BE2C (cell line): ENCODE results near the gene PARD3.
A peak's percentile ranks its signal among the peaks of the same experiment; 100 is the strongest.

ENCODE experiments used
- DNase-seq: peaks from one replicate; pipeline ENCODE4 v3.0.0-alpha.2; 2020
- H3K27me3 ChIP-seq: fragments of 250-450 bp; sonication (Bioruptor Pico); 2 replicates; pipeline ENCODE4 v1.5.1; 2020; ENCODE audit warnings: mild to moderate bottlenecking
- H3K36me3 ChIP-seq: fragments of 250-450 bp; sonication (Bioruptor Pico); 2 replicates; pipeline ENCODE4 v1.5.1; 2020; ENCODE audit warnings: mild to moderate bottlenecking
- H3K4me1 ChIP-seq: fragments of 250-450 bp; sonication (Bioruptor Pico); 2 replicates; pipeline ENCODE4 v1.5.1; 2020
- H3K4me3 ChIP-seq: 2 replicates; pipeline ENCODE4 v1.5.1; 2011; ENCODE audit warnings: low read depth, low read length
- H3K9me3 ChIP-seq: fragments of 250-450 bp; sonication (Bioruptor Pico); 2 replicates; pipeline ENCODE4 v1.5.1; 2020
- CTCF ChIP-seq: IDR thresholded peaks from 2 replicates; pipeline ENCODE4 v1.5.1; 2012; ENCODE audit warnings: mild to moderate bottlenecking, low read depth, low read length

PARD3 gene

GRCh38 chr10:34677591-34677990, 137.5 kb downstream of the PARD3 start:
- no peak for DNase-seq

GRCh38 chr10:34677132-34677531, 138.0 kb downstream of the PARD3 start:
- no peak for TF ChIP-seq CTCF
- Histone ChIP-seq H3K36me3 (no peaks in the 10 kb centered on the region), H3K27me3 (no peaks in the 10 kb centered on the region), H3K4me1 (no peaks in the 10 kb centered on the region), H3K9me3 (no peaks in the 10 kb centered on the region), H3K4me3 (no peak overlapping the region)
- DNase-seq: no peak

More at GRCh38 chr10:34677591-34677990, 137.5 kb downstream of the PARD3 start:
- H3K9me3 ChIP-seq: no peaks in the 10 kb centered on the region
- TF ChIP-seq CTCF: peak; percentile 41
- H3K4me3 ChIP-seq: no peak overlapping the region
- no peaks in the 10 kb centered on the region for H3K4me1 ChIP-seq
- no peaks in the 10 kb centered on the region for H3K36me3 ChIP-seq
- no peaks in the 10 kb centered on the region for H3K27me3 ChIP-seq

GRCh38 chr10:34674176-34674575, 140.9 kb downstream of the PARD3 start:
- H3K4me1 ChIP-seq: no peaks in the 10 kb centered on the region
- TF ChIP-seq CTCF: no peak
- no peak for DNase-seq
- H3K36me3 ChIP-seq: no peaks in the 10 kb centered on the region
- H3K4me3 ChIP-seq: no peak overlapping the region
- H3K27me3 ChIP-seq: no peaks in the 10 kb centered on the region
- no peaks in the 10 kb centered on the region for H3K9me3 ChIP-seq

- no peak for DNase-seq
- no peaks in the 10 kb centered on the region for H3K9me3 ChIP-seq
- H3K27me3 ChIP-seq: no peaks in the 10 kb centered on the region
- no peak for TF ChIP-seq CTCF
- no peaks in the 10 kb centered on the region; the same call in 1 of the 2 replicates for H3K4me1 ChIP-seq
- no peaks in the 10 kb centered on the region for H3K36me3 ChIP-seq
- no peak overlapping the region for H3K4me3 ChIP-seq
Measured at GRCh38 chr10:34670081-34670480, 145.0 kb downstream of the PARD3 start.

- H3K4me3 ChIP-seq: no peak overlapping the region
- DNase-seq: no peak
- no peaks in the 10 kb centered on the region; the same call in 1 of the 2 replicates for H3K4me1 ChIP-seq
- no peak for TF ChIP-seq CTCF
- no peaks in the 10 kb centered on the region for H3K36me3 ChIP-seq
- H3K9me3 ChIP-seq: no peaks in the 10 kb centered on the region
- H3K27me3 ChIP-seq: no peaks in the 10 kb centered on the region
Measured at GRCh38 chr10:34669079-34669478, 146.0 kb downstream of the PARD3 start.

- no peak for TF ChIP-seq CTCF
- no peak for DNase-seq
- H3K36me3 ChIP-seq: no peaks in the 10 kb centered on the region
Measured at GRCh38 chr10:34667177-34667576, 147.9 kb downstream of the PARD3 start.

More at GRCh38 chr10:34667177-34667576, 147.9 kb downstream of the PARD3 start:
- H3K27me3 ChIP-seq: no peaks in the 10 kb centered on the region
- no peak overlapping the region for H3K4me3 ChIP-seq
- no peaks in the 10 kb centered on the region for H3K9me3 ChIP-seq
- no peaks in the 10 kb centered on the region; the same call in 1 of the 2 replicates for H3K4me1 ChIP-seq
